D341Med (cell line): ENCODE measurements around the gene NCBP3.
"Not testable (repeated sequence)": the region's sequence is repeated elsewhere in the genome, so short reads cannot be mapped to it uniquely, and the experiment has no call there.

Experiments
- DNase-seq: peaks from one replicate; pipeline ENCODE4 v3.0.0; 2012; ENCODE audit warnings: low spot score

The NCBP3 gene

GRCh38 chr17:3812284-3812683, 33.8 kb downstream of the NCBP3 start:
- DNase-seq = no peak

GRCh38 chr17:3810019-3810418, 36.0 kb downstream of the NCBP3 start:
- DNase-seq = no peak

- DNase-seq = no peak
Measured at GRCh38 chr17:3809135-3809534, 36.9 kb downstream of the NCBP3 start.

DNA sequence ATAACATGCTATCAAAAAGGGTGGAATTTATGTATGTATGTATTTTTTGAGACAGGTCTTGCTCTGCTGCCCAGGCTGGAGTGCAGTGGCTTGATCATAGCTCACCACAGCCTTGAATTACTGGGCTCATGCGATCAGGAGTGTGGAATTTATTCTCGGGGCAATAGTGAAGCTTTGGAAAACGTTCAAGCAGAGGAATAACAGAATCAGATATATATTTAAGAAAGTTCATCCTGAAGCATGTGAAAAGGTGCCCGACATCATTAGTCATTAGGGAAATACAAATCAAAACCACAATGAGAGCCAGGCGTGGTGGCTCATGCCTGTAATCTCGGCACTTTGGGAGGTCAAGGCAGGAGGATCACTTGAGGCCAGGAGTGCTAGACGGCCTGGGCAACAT, 37.3 kb downstream of the NCBP3 start:
- no peak for DNase-seq

GRCh38 chr17:3805581-3805980, 40.5 kb downstream of the NCBP3 start:
- DNase-seq = no peak

DNA sequence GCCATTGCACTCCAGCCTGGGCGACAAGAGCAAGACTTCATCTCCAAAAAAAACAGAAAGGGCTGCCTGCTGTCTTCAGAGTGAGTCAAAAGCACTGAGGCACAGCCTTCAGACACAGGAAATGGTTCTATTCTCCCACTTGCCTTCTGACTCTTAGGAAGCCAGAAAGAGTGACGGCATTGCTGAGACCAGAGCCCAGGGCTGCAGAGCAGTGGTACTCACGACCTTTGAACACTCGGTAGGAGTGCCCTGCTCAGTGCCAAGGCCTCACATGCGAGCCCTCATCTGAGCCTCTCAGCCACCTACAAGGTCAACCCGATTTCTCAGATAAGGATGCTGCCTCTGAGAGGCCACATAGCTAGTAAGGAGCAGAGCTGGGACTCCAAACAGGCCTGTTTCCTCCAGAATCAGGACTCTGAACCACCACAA, 41.5 kb downstream of the NCBP3 start:
- no peak for DNase-seq

DNA sequence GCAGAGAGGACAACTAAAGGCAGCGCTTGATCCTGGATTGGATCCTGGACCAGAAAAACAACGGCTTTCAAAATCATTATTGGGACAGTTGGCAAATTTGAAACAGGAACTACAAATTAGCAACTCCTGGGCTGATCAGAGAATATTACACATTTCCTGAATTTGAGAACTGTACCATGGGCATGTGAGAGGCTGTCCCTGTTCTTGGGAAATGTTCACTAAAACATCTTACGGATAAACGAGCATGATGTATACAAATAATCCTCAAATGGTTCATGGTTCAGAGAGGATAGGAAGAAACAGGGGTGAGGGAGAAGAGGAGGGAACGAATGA, 42.8 kb downstream of the NCBP3 start:
- no peak for DNase-seq

DNA sequence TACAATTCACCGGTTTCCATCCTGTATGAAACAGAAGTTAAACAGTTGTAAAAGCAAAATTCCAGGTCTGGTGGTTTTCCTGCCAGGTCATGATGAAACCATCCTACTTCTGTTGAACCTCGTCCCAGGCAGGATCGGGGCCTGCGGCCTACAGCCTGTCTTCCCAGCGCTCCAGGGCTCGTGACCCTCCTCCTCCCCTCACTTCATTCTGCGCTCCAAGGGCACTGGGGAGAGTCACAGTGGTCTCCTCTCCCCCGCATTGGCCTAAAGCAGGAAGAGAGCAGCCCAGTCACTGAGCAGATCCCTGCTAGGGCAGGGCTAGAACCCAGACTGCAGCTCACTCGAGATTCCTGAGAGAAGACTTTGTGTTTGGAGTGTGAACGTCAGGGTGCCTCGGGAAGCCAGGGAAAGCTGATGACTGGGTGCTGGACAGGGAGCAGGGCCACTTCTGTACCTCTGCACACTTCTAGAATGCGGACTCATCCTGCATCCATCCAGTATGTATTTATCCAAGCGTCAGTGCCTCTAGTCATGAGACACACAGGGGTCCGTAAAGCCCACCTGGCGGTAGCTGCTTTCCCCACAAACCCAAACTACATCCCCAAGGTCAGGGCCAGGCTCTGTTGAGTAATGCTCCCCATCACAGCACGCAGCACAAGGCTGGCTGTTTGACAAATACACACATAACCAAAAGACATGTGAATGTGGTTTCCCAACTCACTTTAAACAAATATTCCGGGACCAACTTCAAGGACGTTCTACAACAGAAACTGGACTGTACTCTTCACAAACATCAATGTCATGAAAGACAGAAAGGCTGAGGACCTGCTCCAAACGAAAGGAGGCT, 43.4 kb downstream of the NCBP3 start:
- no peak for DNase-seq

- no peak for DNase-seq
Measured at GRCh38 chr17:3801792-3802191, 44.3 kb downstream of the NCBP3 start.

- DNase-seq = no peak
Measured at GRCh38 chr17:3801347-3801746, 44.7 kb downstream of the NCBP3 start.

DNA sequence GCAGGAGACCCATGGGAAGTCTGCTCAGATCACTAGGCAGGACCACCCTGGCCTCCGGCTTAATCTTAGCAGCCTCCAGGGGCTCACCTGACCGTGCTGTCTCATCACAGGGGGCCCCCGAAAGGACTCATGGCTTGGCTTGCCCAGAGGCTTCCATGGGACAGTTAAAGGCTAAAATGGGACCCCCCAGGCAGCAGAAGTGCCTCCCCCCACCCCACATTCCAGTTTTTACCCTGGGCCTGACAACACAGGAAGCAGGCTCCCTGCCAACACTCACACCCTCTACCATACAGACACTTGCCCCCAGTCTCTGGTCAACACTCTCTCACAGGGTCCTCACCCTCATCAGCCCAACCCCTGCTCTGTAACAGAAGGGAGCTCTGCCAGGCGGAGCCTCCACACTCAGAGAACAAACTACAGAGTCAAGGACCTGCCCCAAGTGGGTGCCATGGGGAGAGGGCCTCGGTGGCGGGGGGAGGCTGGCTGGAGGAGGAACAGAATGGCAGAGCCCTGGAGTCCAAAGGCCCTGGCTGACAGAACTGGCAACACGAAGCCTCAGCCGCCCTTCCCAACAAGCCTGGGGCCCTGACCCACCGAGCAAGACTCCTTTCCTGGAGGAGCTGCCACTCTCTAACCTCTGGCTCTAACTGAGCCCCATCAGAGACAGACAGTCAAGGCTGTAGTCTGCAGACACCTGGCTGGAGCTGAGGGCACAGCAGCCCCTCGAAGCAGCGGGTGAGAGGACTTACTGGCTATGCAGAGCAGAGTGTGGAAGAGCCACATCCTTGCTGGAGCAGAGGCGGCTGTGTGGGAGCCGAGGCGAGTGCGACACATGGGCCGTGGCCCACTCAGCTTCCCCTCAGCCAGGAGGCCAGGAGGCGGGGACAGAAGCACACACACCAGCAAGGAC, 45.4 kb downstream of the NCBP3 start, which contains the start of gene ITGAE:
TSS of gene ITGAE (minus strand) at position 827 of the 910 bp plus-strand sequence. CDS start at position 783, 44 bp downstream.
- DNase-seq = no peak

GRCh38 chr17:3799181-3799945, 46.7 kb downstream of the NCBP3 start:
- no peak for DNase-seq

DNA sequence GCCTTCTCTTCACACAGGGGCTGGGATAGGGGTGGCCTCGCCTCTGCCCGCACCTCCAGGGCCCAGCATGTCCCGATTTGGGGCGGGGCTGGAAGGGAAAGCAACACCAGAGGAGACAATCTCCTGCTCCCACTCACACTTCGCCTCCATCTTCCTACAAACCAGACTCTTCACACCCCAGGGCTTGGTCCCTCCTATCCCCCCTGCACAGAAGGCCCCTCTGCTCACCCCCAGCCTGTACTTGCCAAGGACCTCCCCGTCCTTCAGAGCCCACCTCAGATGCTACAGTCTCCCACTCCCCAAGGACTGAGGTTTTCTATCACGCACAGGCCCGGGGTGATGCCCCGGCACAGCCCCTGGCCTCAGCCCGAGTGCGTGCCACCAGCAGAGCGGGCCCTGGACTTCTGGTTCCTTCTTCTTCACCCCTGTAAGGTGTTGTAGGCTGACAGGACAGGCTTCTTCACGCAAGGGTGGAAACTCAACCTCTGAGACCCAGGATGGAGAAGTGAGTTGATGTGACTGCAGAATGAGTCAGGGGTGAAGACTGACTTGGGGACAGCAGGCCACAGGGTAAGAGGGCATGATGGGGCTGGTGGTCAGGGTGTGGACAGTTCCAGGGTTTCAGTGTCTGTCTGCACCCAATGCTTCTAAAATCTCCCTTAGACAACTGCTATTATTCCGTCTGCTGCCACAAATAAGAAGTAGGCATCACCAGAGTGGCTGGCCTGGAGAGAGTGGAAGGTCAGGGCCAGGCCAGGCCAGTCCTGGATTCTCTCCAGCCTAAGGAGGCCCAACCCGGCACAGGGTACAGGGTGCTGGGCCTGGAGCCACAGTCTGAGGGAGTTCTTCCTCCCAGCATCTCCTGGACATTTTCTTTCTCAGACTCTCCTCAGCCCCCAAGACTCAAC, 47.5 kb downstream of the NCBP3 start:
- DNase-seq = no peak

GRCh38 chr17:3796822-3797170, 49.2 kb downstream of the NCBP3 start:
- no peak for DNase-seq

DNA sequence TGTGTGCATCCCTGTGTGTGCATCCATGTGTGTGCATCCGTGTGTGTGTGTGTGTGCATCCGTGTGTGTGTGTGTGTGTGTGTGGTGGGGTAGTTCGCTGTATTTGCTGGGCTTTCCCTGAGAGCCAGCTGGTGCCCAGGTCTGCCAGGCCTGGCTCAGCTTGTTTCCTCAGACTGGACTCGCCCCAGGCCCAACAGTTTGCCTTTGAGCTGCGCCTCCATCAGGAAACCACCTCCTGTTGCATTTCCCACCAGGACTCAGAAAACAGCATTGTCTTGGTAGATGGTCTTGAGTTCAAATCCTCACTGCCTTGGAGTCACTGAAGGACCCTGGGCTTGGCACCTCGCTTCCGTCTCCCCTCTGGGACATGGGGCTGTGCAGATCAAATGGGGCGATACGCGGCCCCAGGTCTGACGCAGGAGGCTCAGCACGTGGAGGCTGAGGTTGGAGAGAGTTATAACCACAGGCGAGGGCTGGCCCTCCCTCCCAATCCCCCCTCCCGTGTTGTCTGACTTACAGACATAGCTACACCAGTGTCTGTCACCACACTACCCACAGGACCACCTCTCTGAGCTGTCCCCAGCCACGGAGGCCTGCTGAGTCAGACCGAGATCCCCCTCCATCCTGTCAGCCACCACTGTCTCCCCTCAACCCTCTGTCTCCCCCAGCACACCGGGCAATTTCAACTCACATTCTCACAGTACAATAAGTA, 49.8 kb downstream of the NCBP3 start:
- DNase-seq = no peak

- no peak for DNase-seq
Measured at GRCh38 chr17:3795390-3796102, 50.5 kb downstream of the NCBP3 start.

DNA sequence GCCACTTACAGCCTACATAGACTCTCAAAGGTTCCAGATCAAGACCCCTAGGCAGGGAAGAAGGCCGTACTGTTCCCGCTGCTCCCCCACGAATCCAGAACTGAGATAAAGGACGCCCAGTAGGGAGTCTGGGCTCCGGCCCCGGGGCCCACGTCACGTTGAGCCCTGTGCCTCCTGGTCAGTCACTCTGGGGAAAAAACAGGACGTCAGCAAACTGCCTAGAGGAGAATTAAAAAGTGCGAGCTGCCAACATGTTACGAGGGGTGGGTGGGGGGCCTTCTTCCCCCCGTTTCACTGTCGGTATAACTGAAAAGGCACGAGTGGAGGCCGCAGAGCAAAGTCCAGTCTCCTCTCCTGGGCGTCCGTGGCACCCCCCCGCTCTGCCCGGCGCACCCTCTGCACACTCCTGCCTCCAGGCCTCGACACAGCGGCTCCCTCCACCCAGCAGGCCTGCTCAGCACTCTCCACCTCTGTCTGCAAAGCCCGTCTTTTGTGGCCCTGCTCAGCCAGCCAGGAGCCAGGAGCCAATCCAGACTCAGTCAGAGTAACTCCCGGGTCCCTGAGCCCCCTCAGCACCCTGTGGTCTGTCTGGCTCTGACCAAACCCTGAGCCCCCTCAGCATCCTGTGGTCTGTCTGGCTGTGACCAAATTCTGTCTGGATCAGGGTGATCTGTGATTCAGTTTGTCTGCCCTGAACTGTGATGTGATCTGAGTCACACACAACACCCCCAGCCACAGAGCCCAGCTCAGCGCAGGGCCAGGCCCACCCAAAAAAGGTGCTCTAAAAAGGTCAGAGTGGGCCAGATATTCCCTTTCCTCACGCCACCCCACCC, 51.3 kb downstream of the NCBP3 start:
- DNase-seq = no peak

GRCh38 chr17:3794152-3794551, 51.9 kb downstream of the NCBP3 start:
- DNase-seq = not testable (repeated sequence)

DNA sequence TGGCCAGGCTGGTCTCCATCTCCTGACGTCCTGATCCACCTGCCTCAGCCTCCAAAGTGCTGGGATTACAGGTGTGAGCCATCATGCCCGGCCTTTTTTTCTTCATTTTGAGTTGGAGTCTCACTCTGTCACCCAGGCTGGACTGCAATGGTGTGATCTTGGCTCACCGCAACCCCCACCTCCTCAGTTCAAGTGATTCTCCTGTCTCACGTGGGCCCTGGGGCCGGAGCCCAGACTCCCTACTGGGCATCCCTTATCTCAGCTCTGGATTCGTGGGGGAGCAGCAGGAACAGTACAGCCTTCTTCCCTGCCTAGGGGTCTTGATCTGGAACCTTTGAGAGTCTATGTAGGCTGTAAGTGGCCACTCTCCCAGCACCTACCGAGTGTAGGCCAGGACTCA, 52.8 kb downstream of the NCBP3 start:
- not testable (repeated sequence) for DNase-seq
